Suppressor macrophage treated with lipopolysaccharide for 4 hours (primary cell): ENCODE data around the gene MRPL48.
A peak's percentile ranks its signal among the peaks of the same experiment; 100 is the strongest.
"Not testable (repeated sequence)": the region's sequence is repeated elsewhere in the genome, so short reads cannot be mapped to it uniquely, and the experiment has no call there.

Experiments used
- DNase-seq: peaks from one replicate; pipeline ENCODE4 v3.0.0-alpha.2; 2020

MRPL48 gene

GRCh38 chr11:73787643-73788558, at the start of gene MRPL48:
Gene MRPL48, plus strand, starts transcription at chr11:73787874. Its CDS starts 98 bp downstream, at chr11:73787972.
- DNase-seq: peak; percentile 92

GRCh38 chr11:73743045-73743444, 44.6 kb upstream of the MRPL48 start:
- DNase-seq: no peak

- no peak for DNase-seq
Observed at GRCh38 chr11:73746701-73747100, 41.0 kb upstream of the MRPL48 start.

- DNase-seq: no peak
Observed at GRCh38 chr11:73747762-73748161, 39.9 kb upstream of the MRPL48 start.

GRCh38 chr11:73748300-73748699, 39.4 kb upstream of the MRPL48 start:
- no peak for DNase-seq

- no peak for DNase-seq
Observed at GRCh38 chr11:73749118-73749517, 38.6 kb upstream of the MRPL48 start.

- DNase-seq: peak; percentile 35
Observed at GRCh38 chr11:73750228-73750627, 37.4 kb upstream of the MRPL48 start.

- DNase-seq: not testable (repeated sequence)
Observed at GRCh38 chr11:73750862-73751261, 36.8 kb upstream of the MRPL48 start.

- DNase-seq: no peak
Observed at GRCh38 chr11:73752216-73752867, 35.3 kb upstream of the MRPL48 start.

GRCh38 chr11:73752903-73753302, 34.8 kb upstream of the MRPL48 start:
- no peak for DNase-seq

- DNase-seq: no peak
Observed at GRCh38 chr11:73753938-73754337, 33.7 kb upstream of the MRPL48 start.

GRCh38 chr11:73755670-73756069, 32.0 kb upstream of the MRPL48 start:
- DNase-seq: no peak

GRCh38 chr11:73757598-73757997, 30.1 kb upstream of the MRPL48 start:
- DNase-seq: peak; percentile 61

- no peak for DNase-seq
Observed at GRCh38 chr11:73758451-73758850, 29.2 kb upstream of the MRPL48 start.

- peak; percentile 18 for DNase-seq
Observed at GRCh38 chr11:73759610-73760134, 28.0 kb upstream of the MRPL48 start.

- DNase-seq: peak; percentile 44
Observed at GRCh38 chr11:73760135-73760678, 27.5 kb upstream of the MRPL48 start.

- peak; percentile 100 for DNase-seq
Observed at GRCh38 chr11:73760679-73761402, 26.8 kb upstream of the MRPL48 start, which contains the start of gene RAB6A. Gene RAB6A, minus strand, starts transcription at chr11:73761074. Its CDS starts 439 bp downstream, at chr11:73760635.

- peak; percentile 7 for DNase-seq
Observed at GRCh38 chr11:73761403-73761945, 26.2 kb upstream of the MRPL48 start.

GRCh38 chr11:73762732-73763131, 24.9 kb upstream of the MRPL48 start:
- DNase-seq: no peak

- no peak for DNase-seq
Observed at GRCh38 chr11:73766763-73767162, 20.9 kb upstream of the MRPL48 start.

GRCh38 chr11:73770811-73771210, 16.9 kb upstream of the MRPL48 start:
- not testable (repeated sequence) for DNase-seq
